K562 (cell line): Measurements from ENCODE around the gene AP2A2. TPM values are rescaled to one million over a fixed set of nuclear protein-coding genes. Genes with fewer than 3 reads are reported as not detected.

Experiments used
- ATAC-seq: fragments of 200-7000 bp; cut with Tn5 transposase; 3 replicates; pipeline ENCODE4 v1.9.1; 2020; ENCODE audit warnings: moderate library complexity
- BruUV-seq: library from RNA; stranded (reverse); fragments of 400-500 nt; replicated peaks from 2 replicates; lab custom pipeline; 2021; lab: Mats Ljungman, UMichigan
- CTCF ChIA-PET: fragments of 300-600 bp; formaldehyde crosslinking; extraction: SDS; loops from one replicate; lab custom pipeline; 2021; ENCODE audit warnings: low intra/inter-chr PET ratio; lab: Yijun Ruan, JAX
- POLR2A ChIA-PET: fragments of 300-600, 350-650 bp; sonication (Branson Sonifier 250); formaldehyde crosslinking; extraction: SDS; loops from one replicate; lab custom pipeline; 2021; ENCODE audit warnings: antibody characterized with exemption, inconsistent platforms; lab: Yijun Ruan, JAX
- DNase-seq, 4 experiments: peaks; one replicate each; pipeline versions ENCODE4 v3.0.0 to v3.0.0-alpha.2; 2011 to 2018; ENCODE audit warnings: low spot score in 3 of 4, mixed read lengths in 3 of 4; ENCODE audit errors: extremely low read depth in 1 of 4
- FAIRE-seq: peaks from 2 replicates; lab custom pipeline; 2011; peaks lifted over from hg19 to GRCh38; lab: Jason Lieb, UNC
- H2AFZ ChIP-seq: 2 replicates; pipeline ENCODE4 v1.6.0; 2011; ENCODE audit warnings: low read depth, low read length, control low read depth, inconsistent platforms
- H3K27ac ChIP-seq: fragments of 200-600 bp; 3 replicates; pipeline ENCODE4 v1.8.0; 2011; ENCODE audit warnings: low read depth, mild to moderate bottlenecking, control low read depth, inconsistent platforms, low read length, moderate library complexity, mixed read lengths; ENCODE audit errors: extremely low read depth
- H3K27me3 ChIP-seq, 2 experiments: fragments of 300-600 bp in 1 of 2; 2 replicates in 1 of 2; 3 replicates in 1 of 2; pipeline versions ENCODE4 v1.6.0 to v1.8.0; 2011; ENCODE audit warnings: inconsistent platforms in 2 of 2, low read length in 2 of 2, mild to moderate bottlenecking in 1 of 2, mixed read lengths in 1 of 2, moderate library complexity in 1 of 2; ENCODE audit not compliant: control insufficient read depth in 2 of 2, insufficient read depth in 2 of 2
- H3K36me3 ChIP-seq: fragments of 300-600 bp; 3 replicates; pipeline ENCODE4 v1.8.0; 2011; ENCODE audit warnings: mild to moderate bottlenecking, low read length, inconsistent platforms; ENCODE audit not compliant: control insufficient read depth, insufficient read depth
- H3K4me1 ChIP-seq, 2 experiments: fragments of 200-600 bp in 1 of 2; replicated peaks in 1 of 2; 2 replicates in 1 of 2; 3 replicates in 1 of 2; pipeline versions ENCODE4 v1.5.1 to v1.8.0; 2011; ENCODE audit warnings: inconsistent platforms in 2 of 2, low read length in 2 of 2, mild to moderate bottlenecking in 1 of 2, mixed read lengths in 1 of 2, moderate library complexity in 1 of 2; ENCODE audit not compliant: control insufficient read depth in 2 of 2, insufficient read depth in 2 of 2
- H3K4me2 ChIP-seq: 2 replicates; pipeline ENCODE4 v1.6.1; 2011; ENCODE audit warnings: low read length, control low read depth, inconsistent platforms, mixed read lengths; ENCODE audit not compliant: insufficient read depth
- H3K4me3 ChIP-seq: fragments of 200-600 bp; sonication (generic), shearing (Covaris generic); 2 replicates; pipeline ENCODE4 v1.5.1; 2016; ENCODE audit warnings: control low read depth, inconsistent platforms
- H3K79me2 ChIP-seq: fragments of 200-600 bp; 3 replicates; pipeline ENCODE4 v1.8.0; 2011; ENCODE audit warnings: low read length, inconsistent platforms; ENCODE audit not compliant: control insufficient read depth, insufficient read depth
- H3K9ac ChIP-seq, 2 experiments: 2 replicates each; pipeline versions ENCODE4 v1.6.0 to v1.6.1; 2011; ENCODE audit warnings: low read depth in 2 of 2, low read length in 2 of 2, control low read depth in 1 of 2, inconsistent platforms in 1 of 2, mild to moderate bottlenecking in 1 of 2, mixed read lengths in 1 of 2; ENCODE audit not compliant: insufficient read depth in 1 of 2
- H3K9me1 ChIP-seq: one replicate; pipeline ENCODE4 v1.6.0; 2011; ENCODE audit warnings: inconsistent platforms, mild to moderate bottlenecking, low read length, moderate library complexity; ENCODE audit not compliant: control insufficient read depth, insufficient read depth
- H3K9me3 ChIP-seq: replicated peaks from 2 replicates; pipeline ENCODE4 v1.5.1; 2011; ENCODE audit warnings: low read depth, low read length, inconsistent platforms; ENCODE audit not compliant: control insufficient read depth, insufficient read depth
- H4K20me1 ChIP-seq: replicated peaks from 2 replicates; pipeline ENCODE4 v1.6.1; 2011; ENCODE audit warnings: low read length, inconsistent platforms, mixed read lengths; ENCODE audit not compliant: control insufficient read depth, insufficient read depth
- CBX5 ChIP-seq: IDR thresholded peaks from 2 replicates; pipeline ENCODE4 v1.6.1; 2014; ENCODE audit warnings: low read depth, borderline replicate concordance
- IRF2 ChIP-seq: sonication (generic); formaldehyde crosslinking; IDR thresholded peaks from 2 replicates; pipeline ENCODE4 v1.8.1; 2022; ENCODE audit warnings: mild to moderate bottlenecking, missing genetic modification reagents
- NFE2L1 ChIP-seq: fragments of 450-650 bp; IDR thresholded peaks from 2 replicates; pipeline ENCODE4 v1.6.1; 2016; ENCODE audit warnings: missing genetic modification characterization, low read depth, mild to moderate bottlenecking, missing compliant biosample characterization, moderate library complexity, borderline replicate concordance
- POLR2AphosphoS2 ChIP-seq: IDR thresholded peaks from 2 replicates; pipeline ENCODE4 v1.6.1; 2012; ENCODE audit warnings: low read length, improper control_type of control experiment
- POLR2G ChIP-seq: fragments of 200-400 bp; formaldehyde crosslinking; IDR thresholded peaks from 2 replicates; pipeline ENCODE4 v1.6.1; 2017; ENCODE audit warnings: low read depth, mild to moderate bottlenecking, antibody characterized with exemption, low read length, moderate library complexity
- SRSF7 ChIP-seq: fragments of 200-400 bp; formaldehyde crosslinking; optimal IDR thresholded peaks from 2 replicates; pipeline ENCODE3; 2017; ENCODE audit warnings: mild to moderate bottlenecking, low read depth, low read length
- ZNF133 ChIP-seq: fragments of 250-450 bp; sonication (Bioruptor Pico); IDR thresholded peaks from 2 replicates; pipeline ENCODE4 v1.4.0; 2020; ENCODE audit warnings: mild to moderate bottlenecking
- ZNF175 ChIP-seq: fragments of 200-800 bp; sonication (Bioruptor generic); IDR thresholded peaks from 2 replicates; pipeline ENCODE4 v1.6.1; 2016; ENCODE audit warnings: low read depth, mild to moderate bottlenecking, missing genetic modification characterization, missing compliant biosample characterization
- ZNF384 ChIP-seq: IDR thresholded peaks from 2 replicates; pipeline ENCODE4 v1.6.1; 2012; ENCODE audit warnings: low read depth, low read length, improper control_type of control experiment
- WGBS: fragments of 100-300 bp; shearing (Covaris generic); methylation state at CpG from one replicate; pipeline ENCODE4 v1.1.6; 2016; ENCODE audit warnings: low coverage, mixed read lengths; ENCODE audit not compliant: insufficient coverage; ENCODE audit errors: missing lambda C conversion rate; 5-methylcytosine and 5-hydroxymethylcytosine counted together
- in situ Hi-C: fragments of 300-500 bp; cut with MboI; formaldehyde crosslinking; loops from 4 replicates; pipeline ENCODE4 v1.15.0; 2018; ENCODE audit warnings: inconsistent platforms, mixed read lengths
- intact Hi-C: fragments of 100-400 bp; cut with micrococcal nuclease; formaldehyde crosslinking; loops from 2 replicates; pipeline ENCODE4 v1.14.2; 2022
- polyA plus RNA-seq, 8 experiments: library from polyadenylated mRNA; depleted of rRNA in 4 of 8; stranded (reverse) in 5 of 8; unstranded in 3 of 8; fragments of >200 nt; fragmentation: Nextera tagmentation in 2 of 8; fragmentation: Illumina TruSeq in 1 of 8; extraction: Ambion mirVana in 2 of 8; extraction: Trizol in 1 of 8; gene quantifications; 2 replicates each; pipeline versions ENCODE4 v1.2.1 to v1.2.3, GENCODE V29; 2011 to 2014; ENCODE audit warnings: inconsistent platforms in 1 of 8, missing spikeins in 1 of 8
- total RNA-seq, 7 experiments: library from RNA; depleted of rRNA in 6 of 7; stranded (reverse); fragments of >200 nt in 6 of 7; fragmentation: Illumina TruSeq in 2 of 7; extraction: Trizol in 2 of 7; gene quantifications; 2 replicates each; pipeline versions ENCODE4 v1.2.1 to v1.2.3, GENCODE V29; 2011 to 2021; ENCODE audit warnings: low replicate concordance in 1 of 7
- TF ChIP-seq, protein P1 (sequence below): IDR thresholded peaks from 2 replicates; pipeline ENCODE4 v1.6.1; 2011; ENCODE audit warnings: borderline replicate concordance, low read depth, mild to moderate bottlenecking, moderate library complexity, low read length; ENCODE audit not compliant: insufficient read depth, poor library complexity, severe bottlenecking

The AP2A2 gene
- total and polyA plus RNA-seq, 9 of the 15 experiments (the other 6 are each of a cell fraction or from before 2014, with no cell fraction given) = 0.69 to 41.7 (median 15.2) TPM

- no TSS peak for BruUV-seq
- Histone ChIP-seq H3K27ac (no peak overlapping the region), H2AFZ (no peak overlapping the region), H3K9me1 (no peaks in the 10 kb centered on the region), H3K36me3 (no peaks in the 10 kb centered on the region), H3K4me2 (no peak overlapping the region), H3K4me3 (no peak overlapping the region), H3K9me3 (no peaks in the 10 kb centered on the region), H4K20me1 (no peaks in the 10 kb centered on the region; the same call in 1 of the 2 replicates), H3K9ac (no peak overlapping the region)
- intact Hi-C loops = no loop called here
- ATAC-seq (no peak), DNase-seq (no peak)
- POLR2A ChIA-PET = interaction anchor here (0.7 kb wide), 1 partner anchor 8 kb away, joined by 3 read pairs; no protein-coding TSS in a partner anchor
- in situ Hi-C loops = no loop called here
- CTCF ChIA-PET = no interaction called here
- WGBS = 8% methylated on average over 20 of the region's 20 CpGs
- TF ChIP-seq ZNF133 (CRISPR knock-in tag) = no peak
- TF ChIP-seq, all 486 proteins: peak for 0
- no peaks in the 10 kb centered on the region for H3K79me2 ChIP-seq
- no peak for FAIRE-seq
- peaks cover 0 to 69% of the 10 kb centered on the region in 2 experiments; a peak in 2 of 5 replicates for H3K4me1 ChIP-seq
- peaks cover 0 to 57% of the 10 kb centered on the region in 2 experiments; a peak in 3 of 5 replicates for H3K27me3 ChIP-seq
These were observed 104.9 kb downstream of the AP2A2 start for GRCh38 chr11:1030556-1030955.

DNA sequence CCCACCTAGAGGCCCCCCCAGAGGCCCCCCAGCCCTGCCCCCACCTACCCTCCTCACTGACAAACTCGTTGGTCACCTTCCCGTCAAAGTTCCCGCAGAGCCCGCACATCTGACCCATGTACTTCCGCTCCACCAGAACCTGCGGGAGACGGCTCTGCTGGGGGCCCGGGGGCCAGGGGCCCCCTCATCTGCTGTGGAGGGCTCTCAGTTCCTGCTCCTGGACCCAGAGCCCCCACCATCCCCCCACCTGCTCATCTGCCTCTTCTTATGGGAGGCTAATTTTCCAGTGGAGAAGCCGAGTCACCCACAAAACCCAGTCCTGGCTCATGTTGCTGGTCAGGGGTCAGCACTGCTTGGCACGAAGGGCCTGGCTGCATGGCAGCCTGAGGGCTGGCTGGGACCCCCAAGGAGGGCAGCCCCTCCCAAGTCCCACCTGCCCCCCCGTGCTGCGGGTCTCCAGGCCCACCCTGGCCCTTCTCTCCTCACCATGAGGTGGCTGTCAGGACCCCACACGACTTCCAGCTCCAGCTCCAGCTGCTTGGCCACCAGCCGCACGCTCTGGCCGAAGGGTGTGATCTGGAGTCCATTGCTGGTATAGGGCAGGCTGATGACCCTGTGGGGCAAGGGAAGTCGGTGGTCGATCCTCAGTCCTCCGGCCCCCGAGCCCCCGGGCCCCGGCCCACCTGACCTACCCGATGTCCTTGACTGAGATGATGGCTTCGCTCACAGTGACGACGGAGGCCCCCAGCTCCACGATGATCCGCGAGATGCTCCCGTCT, 105.6 kb downstream of the AP2A2 start:
- DNase-seq (no peak), FAIRE-seq (no peak), ATAC-seq (no peak)
- Histone ChIP-seq H4K20me1 (peaks cover under 1% of the 10 kb centered on the region; the same call in 1 of the 2 replicates), H2AFZ (no peak overlapping the region), H3K27ac (no peak overlapping the region), H3K36me3 (no peaks in the 10 kb centered on the region), H3K27me3 (peaks cover 0 to 57% of the 10 kb centered on the region in 2 experiments; a peak in 4 of 5 replicates), H3K79me2 (no peaks in the 10 kb centered on the region), H3K4me1 (peaks cover 0 to 71% of the 10 kb centered on the region in 2 experiments; a peak in 2 of 5 replicates), H3K9me3 (no peaks in the 10 kb centered on the region), H3K4me2 (no peak overlapping the region), H3K9me1 (no peaks in the 10 kb centered on the region), H3K9ac (no peak overlapping the region), H3K4me3 (no peak overlapping the region)
- WGBS = 34% methylated on average over 22 of the region's 30 CpGs
- ChIA-PET POLR2A (no interaction called here), CTCF (no interaction called here)
- in situ Hi-C loops = no loop called here
- intact Hi-C loops = no loop called here
- BruUV-seq = no TSS peak
- TF ChIP-seq POLR2AphosphoS2 (no peak), SRSF7 (no peak), ZNF384 (no peak), POLR2G (no peak), IRF2 (CRISPR knock-in tag) (no peak), CBX5 (no peak), ZNF175 (CRISPR knock-in tag) (no peak), NFE2L1 (no peak)
- TF ChIP-seq, protein P1, sequence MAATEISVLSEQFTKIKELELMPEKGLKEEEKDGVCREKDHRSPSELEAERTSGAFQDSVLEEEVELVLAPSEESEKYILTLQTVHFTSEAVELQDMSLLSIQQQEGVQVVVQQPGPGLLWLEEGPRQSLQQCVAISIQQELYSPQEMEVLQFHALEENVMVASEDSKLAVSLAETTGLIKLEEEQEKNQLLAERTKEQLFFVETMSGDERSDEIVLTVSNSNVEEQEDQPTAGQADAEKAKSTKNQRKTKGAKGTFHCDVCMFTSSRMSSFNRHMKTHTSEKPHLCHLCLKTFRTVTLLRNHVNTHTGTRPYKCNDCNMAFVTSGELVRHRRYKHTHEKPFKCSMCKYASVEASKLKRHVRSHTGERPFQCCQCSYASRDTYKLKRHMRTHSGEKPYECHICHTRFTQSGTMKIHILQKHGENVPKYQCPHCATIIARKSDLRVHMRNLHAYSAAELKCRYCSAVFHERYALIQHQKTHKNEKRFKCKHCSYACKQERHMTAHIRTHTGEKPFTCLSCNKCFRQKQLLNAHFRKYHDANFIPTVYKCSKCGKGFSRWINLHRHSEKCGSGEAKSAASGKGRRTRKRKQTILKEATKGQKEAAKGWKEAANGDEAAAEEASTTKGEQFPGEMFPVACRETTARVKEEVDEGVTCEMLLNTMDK = no peak
